Activated CD8-positive, alpha-beta memory T cell treated with anti-CD3 and anti-CD28 coated beads, Interleukin-2, amount 10 ng/mL, durations not matched to agents 7 days and 5 days (primary cell): ENCODE data around the gene CPLX4. TPM values are rescaled to one million over a fixed set of nuclear protein-coding genes. Genes with fewer than 3 reads are reported as not detected.

Experiments
- total RNA-seq, 2 experiments: library from RNA; stranded (reverse); gene quantifications; one replicate each; pipeline ENCODE4 v1.2.3, GENCODE V29; 2021

CPLX4 gene
- total RNA-seq, 2 experiments from 2014 or later: not detected

Other genes with a start within 250 kb of the CPLX4 start
- gene SEC11C, start 178.8 kb downstream of the CPLX4 start, total RNA-seq: 100 to 1,000 TPM in 1 of 2 experiments, 10 to 100 TPM in 1; 57.9 to 127 TPM
- gene GRP, start 98.5 kb downstream of the CPLX4 start, total RNA-seq: not detected
- gene RAX, start 45.2 kb downstream of the CPLX4 start, total RNA-seq: not detected
- gene LMAN1, start 40.6 kb upstream of the CPLX4 start, total RNA-seq: 10 to 100 TPM; 69.5 to 87.8 TPM